Caco-2 (cell line): Measurements from ENCODE around the gene ADISSP. TPM values are rescaled to one million over a fixed set of nuclear protein-coding genes. Genes with fewer than 3 reads are reported as not detected.

Experiments
- BruUV-seq: library from RNA; stranded (reverse); fragments of 400-500 nt; replicated peaks from 2 replicates; lab custom pipeline; 2021; lab: Mats Ljungman, UMichigan
- CTCF ChIA-PET: fragments of 300-600 bp; sonication (Branson Sonifier 250); formaldehyde crosslinking; loops from one replicate; lab custom pipeline; 2022; ENCODE audit warnings: antibody characterized with exemption; lab: Charles Lee
- POLR2A ChIA-PET: fragments of 300-600 bp; sonication (Branson Sonifier 250); formaldehyde crosslinking; loops from one replicate; lab custom pipeline; 2022; ENCODE audit warnings: antibody characterized with exemption; lab: Charles Lee
- DNase-seq, 2 experiments: peaks; one replicate each; pipeline versions ENCODE4 v3.0.0 to v3.0.0-alpha.2; 2020 to 2022
- H3K27me3 ChIP-seq: replicated peaks from 2 replicates; pipeline ENCODE4 v1.6.0; 2011; ENCODE audit warnings: low read length; ENCODE audit not compliant: control insufficient read depth, insufficient read depth
- H3K36me3 ChIP-seq: 2 replicates; pipeline ENCODE4 v1.5.1; 2011; ENCODE audit warnings: low read length; ENCODE audit not compliant: control insufficient read depth, insufficient read depth
- H3K4me1 ChIP-seq: fragments of 250-450 bp; sonication (Bioruptor Pico); 2 replicates; pipeline ENCODE4 v1.5.1; 2020; ENCODE audit warnings: mild to moderate bottlenecking
- H3K4me3 ChIP-seq: 2 replicates; pipeline ENCODE4 v1.5.1; 2011; ENCODE audit warnings: low read depth, mild to moderate bottlenecking, control low read depth, low read length
- H3K9me3 ChIP-seq: fragments of 250-450 bp; sonication (Bioruptor Pico); 2 replicates; pipeline ENCODE4 v1.5.1; 2020; ENCODE audit warnings: mild to moderate bottlenecking, moderate library complexity
- H3K27ac Mint-ChIP-seq: one replicate; pipeline ENCODE4 v1.8.0; 2022; ENCODE audit warnings: mixed read lengths; ENCODE audit not compliant: unreplicated experiment
- H3K27me3 Mint-ChIP-seq: one replicate; pipeline ENCODE4 v1.8.0; 2022; ENCODE audit warnings: mixed read lengths; ENCODE audit not compliant: insufficient read depth, unreplicated experiment
- H3K36me3 Mint-ChIP-seq: one replicate; pipeline ENCODE4 v1.8.0; 2022; ENCODE audit warnings: mild to moderate bottlenecking, mixed read lengths; ENCODE audit not compliant: insufficient read depth, unreplicated experiment
- H3K4me1 Mint-ChIP-seq: one replicate; pipeline ENCODE4 v1.8.0; 2022; ENCODE audit warnings: low read depth, mixed read lengths; ENCODE audit not compliant: unreplicated experiment
- H3K4me3 Mint-ChIP-seq: one replicate; pipeline ENCODE4 v1.8.0; 2022; ENCODE audit warnings: mild to moderate bottlenecking, moderate library complexity, mixed read lengths; ENCODE audit not compliant: unreplicated experiment
- H3K9me3 Mint-ChIP-seq: one replicate; pipeline ENCODE4 v1.8.0; 2022; ENCODE audit warnings: mixed read lengths; ENCODE audit not compliant: unreplicated experiment
- CTCF ChIP-seq, 2 experiments: fragments of 200-600 bp in 1 of 2; IDR thresholded peaks; 1 replicate in 1 of 2; 2 replicates in 1 of 2; pipeline versions ENCODE4 v1.5.1 to v1.8.0; 2011 to 2022; ENCODE audit warnings: antibody characterized with exemption in 1 of 2, control low read depth in 1 of 2, inconsistent platforms in 1 of 2, low read depth in 1 of 2, low read length in 1 of 2, mild to moderate bottlenecking in 1 of 2, moderate library complexity in 1 of 2; ENCODE audit not compliant: insufficient read depth in 1 of 2, severe bottlenecking in 1 of 2, unreplicated experiment in 1 of 2
- intact Hi-C: fragments of 100-400 bp; cut with micrococcal nuclease; formaldehyde crosslinking; loops from one replicate; pipeline ENCODE4 v1.10.0; 2022; ENCODE audit not compliant: unreplicated experiment
- total RNA-seq: library from RNA; stranded (reverse); gene quantifications from 2 replicates; pipeline ENCODE4 v1.2.3, GENCODE V29; 2022

The ADISSP gene
- total RNA-seq, 1 experiment from 2014 or later = 56.1 TPM

DNA sequence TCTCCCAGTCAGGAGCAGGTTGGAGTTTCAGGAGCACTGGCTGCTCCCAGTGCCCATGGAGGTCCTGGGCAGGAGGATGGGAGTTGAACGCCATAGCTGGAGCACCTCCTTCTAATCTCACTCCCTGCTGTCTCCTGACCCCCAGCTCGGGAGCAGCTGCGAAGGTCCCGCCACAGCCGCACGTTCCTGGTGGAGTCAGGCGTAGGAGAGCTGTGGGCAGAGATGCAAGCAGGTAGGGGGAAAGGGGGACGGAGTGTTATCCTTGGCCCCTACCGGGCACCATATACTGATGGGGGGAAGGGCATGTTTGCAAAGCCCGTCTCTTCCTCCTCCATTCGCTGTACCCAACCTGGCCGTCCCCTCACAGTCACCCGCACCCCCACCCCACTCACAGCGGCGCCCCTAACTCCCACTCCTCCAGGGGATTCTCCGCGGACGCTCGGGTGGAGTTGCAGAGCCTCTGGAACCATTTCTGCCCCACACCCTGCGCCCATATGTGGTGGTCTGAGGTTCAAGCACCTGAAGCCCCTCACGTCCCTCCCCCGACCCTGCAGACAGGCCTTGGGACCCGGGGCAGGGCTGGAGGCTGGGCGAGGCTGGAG lies 18.4 kb downstream of the ADISSP start:
- H3K9me3 Mint-ChIP-seq = no peaks in the 10 kb centered on the region
- intact Hi-C loops = loop anchor here (1.0 kb wide), 1 partner anchor 33 kb away; no protein-coding TSS in a partner anchor
- no TSS peak for BruUV-seq

GRCh38 chr20:3748073-3748472 lies 19.5 kb downstream of the ADISSP start:
- Histone ChIP-seq H3K36me3 (no peaks in the 10 kb centered on the region), H3K27me3 (no peaks in the 10 kb centered on the region), H3K4me1 (no peaks in the 10 kb centered on the region), H3K4me3 (no peak overlapping the region), H3K9me3 (no peaks in the 10 kb centered on the region)
- peaks cover 8% of the 10 kb centered on the region for H3K4me1 Mint-ChIP-seq
- intact Hi-C loops = no loop called here
- no peaks in the 10 kb centered on the region for H3K27me3 Mint-ChIP-seq
- POLR2A ChIA-PET = interaction anchor here (0.6 kb wide), 1 partner anchor 155 kb away, joined by 5 read pairs; no protein-coding TSS in a partner anchor
- CTCF ChIA-PET = interaction anchor here (1.6 to 1.9 kb wide), 2 partner anchors 20 to 31 kb away, joined by 5 to 12 read pairs; partner anchors contain the start of gene ADISSP
- H3K36me3 Mint-ChIP-seq = peaks cover 19% of the 10 kb centered on the region
- no peak for DNase-seq
- H3K9me3 Mint-ChIP-seq = no peaks in the 10 kb centered on the region
- no peak overlapping the region for H3K27ac Mint-ChIP-seq
- BruUV-seq = no TSS peak
- no peak overlapping the region for H3K4me3 Mint-ChIP-seq
- TF ChIP-seq CTCF (IDR thresholded peaks at IDR 0.05; ENCODE audit: insufficient read depth in 1 of 2, low read depth in 1 of 2, low read length in 1 of 2, severe bottlenecking in 1 of 2, unreplicated experiment in 1 of 2) = no peak

More for the DNA sequence above, 18.4 kb downstream of the ADISSP start:
- H3K4me1 ChIP-seq = no peaks in the 10 kb centered on the region
- ChIA-PET POLR2A (interaction anchor here (0.9 kb wide), 1 partner anchor 19 kb away, joined by 5 read pairs; the partner anchor contains the start of gene ADISSP), CTCF (interaction anchor here (0.5 to 1.9 kb wide), 14 partner anchors 8 to 191 kb away, joined by 3 to 12 read pairs (median 4); partner anchors contain the start of genes ADISSP and AP5S1)
- Mint-ChIP-seq H3K4me3 (no peak overlapping the region), H3K4me1 (peaks cover 8% of the 10 kb centered on the region), H3K27me3 (no peaks in the 10 kb centered on the region), H3K27ac (no peak overlapping the region), H3K36me3 (peaks cover 19% of the 10 kb centered on the region)
- no peak for TF ChIP-seq CTCF (IDR thresholded peaks at IDR 0.05; ENCODE audit: insufficient read depth in 1 of 2, low read depth in 1 of 2, low read length in 1 of 2, severe bottlenecking in 1 of 2, unreplicated experiment in 1 of 2)
- H3K27me3 ChIP-seq = no peaks in the 10 kb centered on the region
- DNase-seq = no peak
- no peaks in the 10 kb centered on the region for H3K36me3 ChIP-seq
- H3K4me3 ChIP-seq = no peak overlapping the region
- H3K9me3 ChIP-seq = no peaks in the 10 kb centered on the region

DNA sequence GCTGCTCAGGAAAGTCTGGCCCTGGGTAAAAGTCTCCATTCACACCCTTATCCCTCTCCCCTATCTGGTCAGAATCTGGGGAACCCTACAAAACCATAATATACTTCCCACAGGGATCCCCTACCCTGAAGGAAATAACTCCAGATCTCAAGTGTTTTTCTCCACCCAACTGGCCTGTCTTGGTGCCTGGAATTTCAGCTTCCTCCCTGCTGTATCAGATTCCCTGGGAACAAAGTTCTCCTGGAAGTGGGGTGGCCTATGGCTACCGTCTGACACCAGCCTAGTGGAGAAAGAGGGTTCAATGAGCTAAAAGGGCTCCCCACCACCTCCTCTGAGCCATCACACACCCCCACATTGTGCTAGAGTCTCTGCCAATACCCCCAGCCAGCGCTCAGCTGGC lies 20.1 kb downstream of the ADISSP start:
- no peak for TF ChIP-seq CTCF (IDR thresholded peaks at IDR 0.05; ENCODE audit: insufficient read depth in 1 of 2, low read depth in 1 of 2, low read length in 1 of 2, severe bottlenecking in 1 of 2, unreplicated experiment in 1 of 2)
- DNase-seq = no peak
- H3K9me3 ChIP-seq = no peaks in the 10 kb centered on the region
- POLR2A ChIA-PET = interaction anchor here (0.6 kb wide), 1 partner anchor 156 kb away, joined by 5 read pairs; no protein-coding TSS in a partner anchor
- Mint-ChIP-seq H3K4me1 (peaks cover 8% of the 10 kb centered on the region), H3K27ac (no peak overlapping the region), H3K9me3 (no peaks in the 10 kb centered on the region), H3K36me3 (peaks cover 15% of the 10 kb centered on the region), H3K4me3 (no peak overlapping the region), H3K27me3 (no peaks in the 10 kb centered on the region)
- H3K4me1 ChIP-seq = no peaks in the 10 kb centered on the region
- H3K27me3 ChIP-seq = no peaks in the 10 kb centered on the region
- intact Hi-C loops = no loop called here
- H3K4me3 ChIP-seq = no peak overlapping the region
- CTCF ChIA-PET = interaction anchor here (0.5 to 1.6 kb wide), 2 partner anchors 31 to 338 kb away, joined by 5 read pairs; no protein-coding TSS in a partner anchor
- H3K36me3 ChIP-seq = no peaks in the 10 kb centered on the region
- BruUV-seq = no TSS peak
